KBM-7 (cell line): ENCODE measurements around the gene FCGBP.
"Not testable (repeated sequence)": the region's sequence is repeated elsewhere in the genome, so short reads cannot be mapped to it uniquely, and the experiment has no call there.

ENCODE experiments used
- DNase-seq: peaks from one replicate; pipeline ENCODE4 v3.0.0-alpha.2; 2015
- in situ Hi-C: fragments of 300-500 bp; cut with MboI; formaldehyde crosslinking; loops from 2 replicates; pipeline ENCODE4 v1.14.3; 2020; ENCODE audit warnings: low sequenced_read_pairs, low pct_unique_long_range_greater_than_20kb, mixed read lengths

Gene FCGBP

GRCh38 chr19:39897511-39898245 is 36.8 kb downstream of the FCGBP start:
- in situ Hi-C loops = not testable (repeated sequence)
- peak; percentile 59 for DNase-seq

DNA sequence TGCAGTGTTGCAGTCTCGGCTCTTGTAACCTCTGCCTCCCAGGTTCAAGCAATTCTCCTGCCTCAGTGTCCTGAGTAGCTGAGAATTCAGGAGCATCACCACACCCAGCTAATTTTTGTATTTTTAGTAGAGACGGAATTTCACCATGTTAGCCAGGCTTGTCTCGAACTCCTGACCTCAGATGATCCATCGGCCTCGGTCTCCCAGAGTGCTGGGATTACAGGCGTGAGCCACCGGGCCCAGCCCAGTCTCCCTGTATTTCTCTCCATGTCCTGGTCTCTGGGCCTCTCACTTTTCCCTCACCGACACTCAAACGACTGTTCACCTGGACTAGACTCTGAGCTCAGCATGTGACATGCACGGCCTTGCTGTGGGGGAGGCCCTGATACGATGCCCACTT is 39.3 kb downstream of the FCGBP start:
- DNase-seq, in situ Hi-C loops: not testable (repeated sequence)

DNA sequence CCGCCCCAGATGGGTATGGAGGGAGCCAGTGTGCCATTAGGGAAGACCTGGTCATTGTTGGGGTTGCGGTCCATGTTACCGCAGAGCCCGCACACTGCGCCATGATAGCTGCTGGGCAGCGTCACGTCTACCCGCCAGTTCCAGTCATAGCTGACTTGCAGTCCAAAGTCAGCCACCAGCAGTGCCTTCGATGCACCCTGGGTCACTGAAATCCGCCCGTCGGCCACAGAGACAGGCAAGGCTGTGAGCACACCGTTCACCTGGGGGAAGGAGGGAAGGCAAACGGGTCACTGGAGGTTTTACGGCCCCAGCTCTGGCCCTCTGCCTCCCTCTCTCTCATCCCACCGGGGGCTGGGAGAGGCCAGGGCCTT is 40.2 kb downstream of the FCGBP start:
- DNase-seq, in situ Hi-C loops: not testable (repeated sequence)

DNA sequence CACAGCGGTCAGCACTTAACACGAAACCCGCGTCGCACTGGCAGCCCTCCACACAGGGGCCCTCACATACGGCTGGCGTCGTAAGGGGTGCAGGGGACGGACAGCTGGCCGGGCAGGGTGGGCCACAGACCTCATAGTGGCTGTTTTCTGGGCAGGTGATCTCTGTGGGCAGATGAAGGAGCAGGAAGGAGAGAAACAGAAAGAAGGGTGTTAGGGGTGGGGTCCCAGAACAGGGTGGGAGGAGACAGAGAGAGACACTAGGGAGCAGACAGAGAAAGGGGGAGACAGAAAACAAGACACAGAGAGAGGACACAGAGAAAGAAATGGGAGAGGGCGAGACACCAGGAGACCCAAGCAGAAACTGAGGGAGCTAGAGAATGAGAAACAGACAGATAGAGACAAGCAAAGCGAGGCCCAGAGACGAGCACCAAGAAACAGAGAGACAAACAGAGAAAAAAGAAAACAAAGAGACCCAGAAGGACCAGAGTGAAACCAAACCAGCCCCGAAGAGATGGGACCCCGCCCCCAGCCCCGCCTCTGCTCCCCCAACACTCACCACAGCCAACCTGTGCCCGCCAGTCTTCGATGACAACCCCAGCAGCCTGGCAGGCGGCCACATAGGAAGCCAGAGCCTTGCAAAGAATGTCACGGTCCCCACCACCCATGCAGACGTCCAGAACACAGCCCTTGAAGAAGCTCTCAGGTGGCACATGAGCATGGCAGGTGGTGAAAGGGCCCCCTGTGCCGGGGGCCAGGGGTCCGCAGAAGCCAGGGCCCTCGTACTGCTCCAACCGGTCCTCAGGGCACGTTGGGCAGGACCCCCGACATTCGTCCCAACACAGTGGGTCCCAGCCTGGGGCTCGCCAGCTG is 40.8 kb downstream of the FCGBP start:
- in situ Hi-C loops, DNase-seq: not testable (repeated sequence)

DNA sequence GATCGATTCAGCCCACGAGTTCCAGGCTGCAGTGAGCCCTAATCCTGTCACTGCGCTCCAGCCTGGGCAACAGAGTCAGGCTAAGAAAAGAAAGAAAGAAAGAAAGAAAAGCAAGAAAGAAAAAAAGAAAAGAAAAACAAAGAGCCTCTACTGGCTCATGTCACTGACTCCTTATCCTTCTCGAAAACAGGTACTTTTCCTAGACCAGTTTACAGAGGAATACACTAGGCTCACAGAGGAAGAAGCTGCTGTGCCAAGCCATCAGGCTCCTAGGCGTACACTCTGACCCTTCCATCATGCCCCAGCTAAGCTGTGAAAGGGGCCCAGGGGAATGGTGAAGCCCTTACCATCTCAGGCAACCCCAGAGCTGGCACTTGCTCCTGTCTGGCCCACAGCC is 41.9 kb downstream of the FCGBP start:
- in situ Hi-C loops, DNase-seq: not testable (repeated sequence)

DNA sequence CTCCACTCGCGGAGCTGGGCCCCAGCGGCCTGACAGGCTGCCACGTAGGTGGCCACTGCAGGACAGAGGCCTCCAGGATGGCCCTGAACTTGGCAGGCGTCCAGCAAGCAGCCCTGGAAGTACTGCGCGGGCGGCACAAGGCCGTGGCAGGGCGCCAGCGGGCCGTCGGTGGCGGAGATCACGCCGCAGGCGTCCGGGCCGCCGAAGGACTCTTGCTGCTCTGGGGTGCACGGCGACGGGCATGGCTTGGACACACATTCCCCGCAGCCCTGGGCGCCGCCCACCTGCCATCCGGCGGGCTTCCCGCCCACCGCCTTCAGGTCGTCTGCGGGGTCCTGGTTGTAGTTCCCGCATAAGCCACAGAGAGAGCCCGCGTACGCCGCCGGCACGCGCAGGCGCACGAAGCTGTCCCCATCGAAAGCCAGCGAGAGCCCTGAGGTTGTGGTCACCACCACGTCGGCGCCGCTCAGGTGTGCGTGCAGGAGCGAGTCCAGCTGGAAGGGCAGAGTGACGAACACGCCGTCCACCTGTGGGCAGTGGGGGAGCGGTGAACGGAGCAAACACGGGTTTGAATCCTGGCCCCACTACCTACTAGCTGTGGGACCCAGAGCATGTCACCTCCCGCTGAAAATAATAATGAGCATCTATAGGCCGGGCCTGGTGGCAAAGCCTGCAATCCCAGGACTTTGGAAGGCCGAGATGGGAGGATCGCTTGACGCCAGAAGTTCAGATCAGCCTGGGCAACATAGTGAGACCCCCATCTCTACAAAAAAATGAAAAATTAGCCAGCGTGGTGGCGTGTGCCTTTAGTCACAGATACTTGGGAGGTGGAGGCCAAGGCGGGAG is 42.6 kb downstream of the FCGBP start:
- in situ Hi-C loops, DNase-seq: not testable (repeated sequence)

DNA sequence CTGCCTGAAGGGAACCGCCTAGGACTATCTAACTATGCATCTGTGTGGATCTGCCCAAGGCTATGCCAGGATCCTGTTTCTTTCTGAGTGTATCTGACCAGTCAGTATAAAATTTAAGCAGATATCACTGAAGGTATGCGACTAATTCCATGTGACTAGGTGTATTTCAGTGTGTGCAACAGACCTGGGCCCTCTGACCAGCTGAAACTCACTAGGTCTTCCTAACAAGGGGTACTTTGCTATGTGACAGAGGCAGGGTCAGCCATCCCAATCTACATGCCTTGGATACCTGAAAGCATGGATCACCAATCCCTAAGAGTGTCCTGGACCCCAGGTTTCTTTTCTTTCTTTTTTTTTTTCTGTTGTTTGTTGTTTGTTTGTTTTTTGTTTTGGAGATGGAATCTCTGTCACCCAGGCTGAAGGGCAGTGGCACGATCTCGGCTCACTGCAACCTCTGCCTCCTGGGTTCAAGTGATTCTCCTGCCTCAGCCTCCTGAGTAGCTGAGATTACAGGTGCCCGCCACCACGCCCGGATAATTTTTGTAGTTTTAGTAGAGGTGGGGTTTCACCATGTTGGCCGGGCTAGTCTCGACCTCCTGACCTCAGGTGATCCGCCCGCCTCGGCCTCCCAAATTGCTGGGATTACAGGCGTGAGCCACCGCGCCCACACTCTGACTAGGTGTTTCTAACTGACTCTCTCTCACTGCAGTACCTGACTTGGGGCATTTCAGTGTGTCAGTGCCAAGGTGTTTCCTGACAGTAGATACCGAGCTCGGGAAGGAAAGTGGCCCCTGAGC is 43.5 kb downstream of the FCGBP start:
- DNase-seq = no peak
- in situ Hi-C loops = no loop called here

GRCh38 chr19:39889872-39890754 is 44.3 kb downstream of the FCGBP start:
- in situ Hi-C loops, DNase-seq: not testable (repeated sequence)

GRCh38 chr19:39887456-39887951 is 46.9 kb downstream of the FCGBP start:
- in situ Hi-C loops, DNase-seq: not testable (repeated sequence)

DNA sequence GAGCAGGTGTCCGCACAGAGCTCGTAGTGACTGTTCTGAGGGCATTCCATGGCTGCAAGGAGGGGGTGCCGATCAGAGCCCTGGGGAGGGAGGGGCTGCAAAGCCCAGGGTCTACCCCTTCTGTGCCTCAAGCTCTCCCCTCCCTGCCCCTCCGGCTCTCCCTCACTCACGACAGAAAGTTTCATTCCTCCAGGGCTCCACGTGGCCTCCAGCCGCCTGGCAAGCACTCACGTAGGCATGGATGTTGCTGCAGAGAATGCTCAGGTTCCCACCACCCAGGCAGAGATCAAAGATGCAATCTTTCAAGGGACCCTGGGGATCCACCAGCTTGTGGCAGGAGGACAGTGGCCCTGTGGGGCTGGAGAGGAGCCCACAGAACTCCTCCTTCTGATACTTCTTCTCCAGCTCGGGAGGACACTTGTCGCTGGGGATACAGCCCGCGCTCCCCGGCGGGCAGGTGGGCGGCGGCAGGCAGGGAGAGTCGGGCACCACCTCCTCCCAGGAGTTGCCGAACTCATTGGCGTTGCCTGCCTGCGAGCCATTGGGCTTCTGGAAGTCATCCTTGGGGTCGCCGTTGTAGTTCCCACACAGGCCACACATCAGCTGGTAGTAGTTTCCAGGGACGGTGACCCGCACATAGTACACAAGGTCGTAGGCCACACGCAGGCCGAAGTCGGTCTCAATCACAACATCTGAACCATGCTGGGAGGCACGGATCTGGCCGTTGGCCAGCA is 48.4 kb downstream of the FCGBP start:
- DNase-seq, in situ Hi-C loops: not testable (repeated sequence)

- DNase-seq, in situ Hi-C loops: not testable (repeated sequence)
Observed at GRCh38 chr19:39884721-39885120, 49.7 kb downstream of the FCGBP start.
